Hematopoietic multipotent progenitor cell treated with erythropoietin and hydrocortisone succinate and interleukin-3 and kit ligand, for 4 days (in vitro differentiated cells): ENCODE results near the gene ARHGEF16.
A peak's percentile ranks its signal among the peaks of the same experiment; 100 is the strongest.

Experiments
- DNase-seq: peaks from one replicate; pipeline ENCODE4 v3.0.0-alpha.2; 2015

ARHGEF16 gene

GRCh38 chr1:3504151-3504821 is 49.8 kb downstream of the ARHGEF16 start:
- DNase-seq: no peak

GRCh38 chr1:3504822-3505153 is 50.3 kb downstream of the ARHGEF16 start:
- no peak for DNase-seq

- no peak for DNase-seq
Observed at GRCh38 chr1:3505161-3505560, 50.7 kb downstream of the ARHGEF16 start.

- no peak for DNase-seq
Observed at GRCh38 chr1:3506041-3506440, 51.6 kb downstream of the ARHGEF16 start.

- no peak for DNase-seq
Observed at GRCh38 chr1:3506943-3507342, 52.5 kb downstream of the ARHGEF16 start.

GRCh38 chr1:3507636-3508275 is 53.3 kb downstream of the ARHGEF16 start:
- no peak for DNase-seq

- no peak for DNase-seq
Observed at GRCh38 chr1:3508757-3509415, 54.4 kb downstream of the ARHGEF16 start.

- DNase-seq: no peak
Observed at GRCh38 chr1:3509721-3510120, 55.3 kb downstream of the ARHGEF16 start.

GRCh38 chr1:3510136-3510955 is 55.9 kb downstream of the ARHGEF16 start:
- no peak for DNase-seq

GRCh38 chr1:3510956-3511250 is 56.4 kb downstream of the ARHGEF16 start:
- DNase-seq: no peak

GRCh38 chr1:3511306-3511705 is 56.8 kb downstream of the ARHGEF16 start:
- DNase-seq: no peak

- no peak for DNase-seq
Observed at GRCh38 chr1:3511856-3512255, 57.4 kb downstream of the ARHGEF16 start.

- no peak for DNase-seq
Observed at GRCh38 chr1:3514404-3514803, 59.9 kb downstream of the ARHGEF16 start.

GRCh38 chr1:3515272-3515671 is 60.8 kb downstream of the ARHGEF16 start:
- no peak for DNase-seq

GRCh38 chr1:3515774-3516480 is 61.5 kb downstream of the ARHGEF16 start:
- DNase-seq: peak; percentile 94

- DNase-seq: no peak
Observed at GRCh38 chr1:3516481-3516869, 62.0 kb downstream of the ARHGEF16 start.

- DNase-seq: peak; percentile 65
Observed at GRCh38 chr1:3516911-3517675, 62.6 kb downstream of the ARHGEF16 start.

- no peak for DNase-seq
Observed at GRCh38 chr1:3518256-3518655, 63.8 kb downstream of the ARHGEF16 start.

GRCh38 chr1:3518756-3519155 is 64.3 kb downstream of the ARHGEF16 start:
- DNase-seq: no peak

- no peak for DNase-seq
Observed at GRCh38 chr1:3519301-3519885, 64.9 kb downstream of the ARHGEF16 start.

GRCh38 chr1:3520419-3521378 is 66.2 kb downstream of the ARHGEF16 start:
- DNase-seq: no peak
